ENCODE measurements around the gene PTH1R.

The PTH1R gene

GRCh38 chr3:46849686-46850467 lies 27.6 kb upstream of the PTH1R start:
- no peak for DNase-seq

DNA sequence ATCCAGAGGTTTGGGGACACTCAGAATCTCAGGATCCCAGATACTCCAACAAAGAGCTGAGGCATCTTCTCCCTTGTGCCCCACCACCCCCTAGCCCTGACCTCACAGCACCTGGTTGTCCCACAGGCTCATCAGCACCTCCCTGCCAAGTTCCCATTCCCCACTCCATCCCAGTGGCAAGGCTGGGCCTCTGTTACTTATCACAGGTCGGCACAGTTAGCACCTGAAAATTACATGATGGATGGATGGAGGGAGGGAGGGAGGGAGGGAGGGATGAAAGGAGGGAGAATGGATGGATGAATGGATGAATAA lies 27.1 kb upstream of the PTH1R start:
- DNase-seq: no peak

GRCh38 chr3:46851364-46852333 lies 25.9 kb upstream of the PTH1R start:
- no peak for DNase-seq

DNA sequence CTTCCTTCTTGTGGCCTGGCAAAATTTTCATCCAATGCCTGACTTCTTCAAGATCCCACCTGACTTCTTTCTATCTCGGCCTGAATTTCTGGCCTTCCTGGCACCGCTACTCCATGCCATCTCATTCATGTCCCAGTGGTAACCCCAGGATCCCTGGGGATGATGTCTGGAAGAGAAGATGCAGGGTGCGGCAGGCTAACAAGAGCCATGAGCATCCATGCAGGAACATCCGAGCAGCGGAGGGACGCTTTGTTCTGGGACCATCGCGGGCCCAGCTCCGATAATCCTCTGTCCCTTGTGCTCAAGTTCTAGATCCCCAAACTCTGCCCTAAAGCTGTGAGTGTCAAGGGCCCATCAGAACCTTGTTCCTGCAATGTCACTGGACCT lies 25.2 kb upstream of the PTH1R start:
- DNase-seq: no peak

DNA sequence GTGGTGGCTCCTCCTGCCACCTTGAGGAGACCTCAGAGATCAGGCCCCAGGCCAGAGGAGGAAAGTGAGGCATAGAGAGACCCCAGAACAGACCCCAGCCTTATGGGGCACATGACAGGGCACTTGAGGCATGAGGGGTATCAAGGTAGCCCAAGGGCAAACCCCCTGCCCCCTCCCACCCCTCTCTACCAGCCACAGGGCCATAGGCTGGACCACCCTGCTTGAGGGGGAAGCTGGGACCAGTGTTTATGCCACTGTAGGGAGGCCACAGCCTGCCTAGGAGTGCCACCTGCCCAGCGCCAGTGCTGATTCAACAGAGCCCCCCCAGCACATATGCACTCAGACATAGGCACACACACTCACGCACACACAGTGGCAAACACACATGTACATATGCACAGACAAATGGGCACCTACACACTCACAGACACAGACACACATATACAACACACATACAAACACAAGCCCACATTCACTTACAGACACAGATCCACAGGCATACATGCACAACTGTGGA lies 24.6 kb upstream of the PTH1R start:
- DNase-seq: no peak

GRCh38 chr3:46853441-46854415 lies 23.8 kb upstream of the PTH1R start:
- DNase-seq: no peak

- no peak for DNase-seq
These were observed 22.9 kb upstream of the PTH1R start for GRCh38 chr3:46854555-46854991.

DNA sequence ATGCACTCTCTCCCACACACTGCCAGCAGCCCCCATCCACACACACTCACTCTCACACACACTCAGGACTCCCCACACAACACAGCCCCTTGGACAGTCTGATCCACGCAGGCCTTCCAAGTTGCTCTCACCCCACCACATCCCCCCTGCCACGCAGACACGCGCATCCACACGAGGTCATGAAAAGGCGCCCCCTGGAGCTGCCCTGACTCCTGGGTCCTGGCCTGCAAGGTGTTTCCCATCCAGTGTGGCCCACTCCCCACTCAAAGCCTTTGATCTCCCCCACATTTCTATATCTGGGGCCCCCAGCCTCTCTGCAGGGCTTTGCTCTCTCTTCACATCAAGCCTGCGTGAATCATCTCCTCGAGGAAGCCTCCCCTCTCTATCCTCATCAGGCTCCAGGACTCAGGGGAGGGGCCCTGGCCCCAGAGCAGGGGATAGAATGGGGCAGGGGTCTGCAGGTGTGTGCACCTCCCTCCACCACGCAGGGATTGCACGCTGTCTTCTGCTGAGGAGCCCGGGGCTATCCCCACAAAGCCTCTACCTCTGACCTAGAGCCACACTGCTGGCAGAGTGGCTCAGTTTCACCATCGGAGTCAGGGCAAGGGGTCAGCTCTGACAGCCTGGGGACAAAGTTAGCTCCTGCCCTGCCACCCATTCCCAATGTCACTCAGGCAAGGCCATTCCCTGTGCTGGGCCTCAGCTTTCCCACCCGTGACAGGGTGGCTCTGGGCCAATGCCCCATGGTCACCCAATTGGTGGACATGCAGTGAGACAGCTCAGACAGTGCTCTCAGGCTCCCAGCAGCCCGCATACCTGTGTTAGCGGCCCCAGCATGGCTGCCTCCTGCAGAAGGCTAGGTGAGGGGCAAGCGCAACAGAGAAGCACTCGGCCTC lies 20.7 kb upstream of the PTH1R start:
- DNase-seq: no peak

DNA sequence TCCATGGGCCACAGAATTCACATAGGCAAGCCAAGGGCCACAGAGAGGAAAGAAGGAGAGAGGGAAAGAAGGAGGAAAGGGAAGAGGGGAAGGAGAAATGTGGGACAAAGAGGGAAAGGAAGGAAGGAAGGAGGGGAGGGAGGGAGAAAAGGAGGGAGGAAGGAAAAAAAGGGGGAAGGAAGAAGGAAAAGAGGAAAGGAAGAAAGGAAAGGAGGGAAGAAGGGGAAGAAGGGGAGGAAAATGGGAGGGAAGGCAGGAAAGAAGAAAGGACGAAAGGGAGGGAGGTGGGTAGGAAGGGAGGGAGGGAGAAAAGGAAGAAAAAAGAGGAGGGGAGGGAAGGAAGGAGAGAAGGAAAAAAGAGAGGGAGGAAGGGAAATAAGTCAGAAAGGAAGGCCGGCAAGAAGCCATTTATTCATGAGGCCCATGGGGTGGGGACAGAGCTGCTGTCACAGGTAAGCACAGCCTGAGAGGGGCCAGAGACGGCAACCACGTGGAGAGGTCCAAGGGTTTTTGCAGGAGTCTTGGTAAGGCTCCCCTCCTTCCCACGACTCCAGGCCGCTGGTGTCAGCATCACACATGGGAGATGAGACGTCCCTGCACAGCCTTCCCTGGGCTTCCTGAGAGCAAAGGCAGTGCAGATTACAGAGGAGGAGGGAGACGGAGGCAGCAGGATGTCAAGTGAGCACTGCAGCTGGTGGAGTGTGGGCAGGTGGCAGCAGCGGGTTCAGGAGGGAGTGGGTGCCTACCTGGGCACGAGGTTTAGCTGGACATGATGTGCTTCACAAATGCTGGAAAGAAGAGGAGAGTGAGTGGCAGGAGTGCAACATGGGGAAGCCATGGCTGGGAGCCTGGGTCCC lies 19.8 kb upstream of the PTH1R start:
- DNase-seq: no peak

GRCh38 chr3:46858456-46858855 lies 19.1 kb upstream of the PTH1R start:
- DNase-seq: no peak

GRCh38 chr3:46859001-46859710 lies 18.4 kb upstream of the PTH1R start:
- no peak for DNase-seq

- DNase-seq: no peak
These were observed 17.3 kb upstream of the PTH1R start for GRCh38 chr3:46860017-46860809.

DNA sequence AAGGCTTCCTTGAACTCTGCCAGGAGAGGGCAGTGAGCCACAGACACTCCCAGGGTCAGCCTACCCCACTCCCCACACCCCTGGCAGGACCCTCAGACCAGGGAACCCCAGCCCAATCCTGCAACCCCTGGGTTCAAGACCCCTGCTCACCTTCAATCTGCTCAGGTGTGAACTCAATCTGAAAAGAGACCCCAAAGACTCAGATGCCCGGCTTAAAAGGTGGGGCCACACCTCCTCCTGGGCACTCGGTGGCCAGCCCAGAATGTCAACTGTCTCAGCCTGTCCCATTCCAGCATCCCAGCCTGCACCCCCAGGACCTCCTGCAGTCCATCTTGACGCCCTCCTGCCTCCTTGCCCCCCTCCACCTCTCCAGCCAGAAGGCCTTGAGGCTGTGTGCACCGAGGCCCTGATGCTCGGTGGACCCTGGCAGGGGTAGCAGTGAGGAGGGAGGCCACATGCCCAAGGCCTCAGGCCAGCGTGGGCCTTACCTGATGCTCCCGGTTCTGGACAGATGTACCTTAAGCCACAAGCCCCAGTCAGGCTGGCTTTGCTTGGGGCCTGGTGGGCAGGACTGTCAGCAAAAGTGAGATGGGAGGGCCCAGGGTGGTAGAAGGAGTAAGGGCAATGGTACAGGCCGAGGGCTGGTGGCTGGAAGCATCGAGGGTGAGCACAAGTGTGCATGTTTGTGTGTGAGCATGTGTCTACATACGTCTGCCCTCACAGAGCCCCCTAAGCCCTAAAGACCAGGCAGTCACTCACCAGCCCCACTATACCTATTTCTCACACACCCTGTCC lies 16.5 kb upstream of the PTH1R start:
- DNase-seq: no peak

- no peak for DNase-seq
These were observed 15.7 kb upstream of the PTH1R start for GRCh38 chr3:46861605-46862368.

GRCh38 chr3:46862369-46863025 lies 15.0 kb upstream of the PTH1R start:
- DNase-seq: no peak

All from hypothalamus (tissue), 51 donors.